BE2C (cell line): Measurements from ENCODE around the gene TMC7.

Source experiments
- DNase-seq: peaks from one replicate; pipeline ENCODE4 v3.0.0-alpha.2; 2020
- H3K27me3 ChIP-seq: fragments of 250-450 bp; sonication (Bioruptor Pico); 2 replicates; pipeline ENCODE4 v1.5.1; 2020; ENCODE audit warnings: mild to moderate bottlenecking
- H3K36me3 ChIP-seq: fragments of 250-450 bp; sonication (Bioruptor Pico); 2 replicates; pipeline ENCODE4 v1.5.1; 2020; ENCODE audit warnings: mild to moderate bottlenecking
- H3K4me1 ChIP-seq: fragments of 250-450 bp; sonication (Bioruptor Pico); 2 replicates; pipeline ENCODE4 v1.5.1; 2020
- H3K4me3 ChIP-seq: 2 replicates; pipeline ENCODE4 v1.5.1; 2011; ENCODE audit warnings: low read depth, low read length
- H3K9me3 ChIP-seq: fragments of 250-450 bp; sonication (Bioruptor Pico); 2 replicates; pipeline ENCODE4 v1.5.1; 2020
- TF ChIP-seq, protein P1 (sequence below): IDR thresholded peaks from 2 replicates; pipeline ENCODE4 v1.5.1; 2012; ENCODE audit warnings: mild to moderate bottlenecking, low read depth, low read length

Gene TMC7

DNA sequence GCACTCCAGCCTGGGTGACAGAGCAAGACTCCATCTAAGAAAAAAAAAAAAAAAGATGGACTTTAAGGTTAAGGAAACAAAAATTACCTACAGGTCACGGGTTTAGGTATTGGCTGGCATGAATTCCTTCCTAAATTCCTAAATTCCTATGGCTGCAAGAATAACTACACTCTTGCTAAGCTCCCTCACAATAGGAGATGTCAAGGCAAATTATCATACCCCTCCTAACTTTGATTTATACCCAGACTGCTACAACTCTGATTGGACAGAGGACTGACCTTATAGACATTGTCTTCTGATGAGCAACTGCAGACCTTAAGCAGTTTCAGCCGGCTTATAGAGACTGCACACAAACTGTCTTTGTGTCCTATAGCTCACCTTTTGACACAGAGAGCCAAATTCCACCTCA is 25.1 kb upstream of the TMC7 start:
- TF ChIP-seq, protein P1, sequence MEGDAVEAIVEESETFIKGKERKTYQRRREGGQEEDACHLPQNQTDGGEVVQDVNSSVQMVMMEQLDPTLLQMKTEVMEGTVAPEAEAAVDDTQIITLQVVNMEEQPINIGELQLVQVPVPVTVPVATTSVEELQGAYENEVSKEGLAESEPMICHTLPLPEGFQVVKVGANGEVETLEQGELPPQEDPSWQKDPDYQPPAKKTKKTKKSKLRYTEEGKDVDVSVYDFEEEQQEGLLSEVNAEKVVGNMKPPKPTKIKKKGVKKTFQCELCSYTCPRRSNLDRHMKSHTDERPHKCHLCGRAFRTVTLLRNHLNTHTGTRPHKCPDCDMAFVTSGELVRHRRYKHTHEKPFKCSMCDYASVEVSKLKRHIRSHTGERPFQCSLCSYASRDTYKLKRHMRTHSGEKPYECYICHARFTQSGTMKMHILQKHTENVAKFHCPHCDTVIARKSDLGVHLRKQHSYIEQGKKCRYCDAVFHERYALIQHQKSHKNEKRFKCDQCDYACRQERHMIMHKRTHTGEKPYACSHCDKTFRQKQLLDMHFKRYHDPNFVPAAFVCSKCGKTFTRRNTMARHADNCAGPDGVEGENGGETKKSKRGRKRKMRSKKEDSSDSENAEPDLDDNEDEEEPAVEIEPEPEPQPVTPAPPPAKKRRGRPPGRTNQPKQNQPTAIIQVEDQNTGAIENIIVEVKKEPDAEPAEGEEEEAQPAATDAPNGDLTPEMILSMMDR = no peak
- no peak for DNase-seq

DNA sequence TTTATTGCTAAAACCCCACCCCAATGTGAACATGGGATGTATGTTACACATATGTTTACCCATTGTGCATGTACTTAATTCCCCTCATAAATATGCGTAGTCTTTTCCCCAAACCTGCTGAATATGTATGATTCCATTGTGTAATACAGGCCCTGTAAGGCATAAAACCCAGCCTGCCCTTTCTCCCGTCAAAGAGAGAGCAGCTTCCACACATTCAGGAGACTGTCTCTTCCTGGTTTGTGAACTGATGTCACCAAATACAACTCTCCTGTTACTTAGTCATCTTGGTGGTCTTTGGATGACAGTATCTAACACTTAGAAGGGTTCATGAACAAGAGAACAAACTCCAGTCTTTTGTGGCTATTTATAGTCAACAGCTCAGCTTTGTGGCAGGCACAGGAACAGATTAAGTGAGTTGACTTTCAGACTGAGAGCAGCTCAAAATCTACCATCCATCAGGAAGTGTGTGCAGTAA is 24.7 kb upstream of the TMC7 start:
- no peak overlapping the region for H3K4me3 ChIP-seq
- H3K36me3 ChIP-seq = no peaks in the 10 kb centered on the region
- no peaks in the 10 kb centered on the region for H3K4me1 ChIP-seq
- H3K27me3 ChIP-seq = no peaks in the 10 kb centered on the region
- TF ChIP-seq, protein P1 = no peak
- no peak for DNase-seq
- H3K9me3 ChIP-seq = no peaks in the 10 kb centered on the region

More for the DNA sequence above, 25.1 kb upstream of the TMC7 start:
- no peaks in the 10 kb centered on the region for H3K36me3 ChIP-seq
- H3K4me1 ChIP-seq = no peaks in the 10 kb centered on the region
- H3K27me3 ChIP-seq = no peaks in the 10 kb centered on the region
- no peak overlapping the region for H3K4me3 ChIP-seq
- H3K9me3 ChIP-seq = no peaks in the 10 kb centered on the region

DNA sequence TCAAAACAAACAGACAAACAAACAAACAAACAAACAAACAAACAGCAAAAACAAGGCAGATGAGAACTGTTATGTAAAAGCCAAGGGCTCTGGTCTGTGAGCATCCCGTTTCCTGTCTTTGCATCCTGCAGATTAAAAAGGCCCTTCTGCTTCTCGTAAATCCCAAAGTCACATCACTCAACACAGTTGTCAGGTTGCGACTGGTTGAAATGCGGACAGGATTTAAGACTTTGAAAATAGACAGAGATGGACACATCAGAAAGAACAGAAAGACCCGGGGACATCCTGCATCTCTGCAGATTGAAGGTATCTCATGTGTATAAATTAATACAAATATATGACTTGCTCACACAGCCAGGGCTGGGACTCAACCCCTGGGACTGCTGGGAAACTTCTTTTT is 18.2 kb upstream of the TMC7 start:
- H3K4me1 ChIP-seq = no peaks in the 10 kb centered on the region
- H3K4me3 ChIP-seq = no peak overlapping the region
- no peaks in the 10 kb centered on the region for H3K9me3 ChIP-seq
- no peaks in the 10 kb centered on the region for H3K36me3 ChIP-seq
- no peak for DNase-seq
- H3K27me3 ChIP-seq = no peaks in the 10 kb centered on the region
- TF ChIP-seq, protein P1 = no peak

DNA sequence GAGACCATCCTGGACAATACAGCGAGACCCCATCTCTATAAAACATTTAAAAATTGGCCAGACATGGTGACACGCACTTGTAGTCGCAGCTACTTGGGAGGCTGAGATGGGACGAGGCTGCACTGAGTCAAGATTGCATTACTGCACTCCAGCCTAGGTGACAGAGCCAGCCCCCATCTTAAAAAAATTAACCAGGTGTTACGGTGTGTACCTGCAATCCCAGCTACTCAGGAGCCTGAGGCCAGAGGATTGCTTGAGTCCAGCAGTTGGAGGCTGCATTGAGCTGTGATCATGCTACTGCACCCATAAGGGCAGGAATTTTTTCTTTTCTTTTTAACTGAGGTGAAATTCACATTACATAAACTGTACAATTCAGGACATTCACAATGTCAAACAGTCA is 16.9 kb upstream of the TMC7 start:
- Histone ChIP-seq H3K4me3 (no peak overlapping the region), H3K4me1 (no peaks in the 10 kb centered on the region), H3K36me3 (no peaks in the 10 kb centered on the region), H3K9me3 (no peaks in the 10 kb centered on the region), H3K27me3 (no peaks in the 10 kb centered on the region)
- TF ChIP-seq, protein P1 = no peak
- DNase-seq = no peak

DNA sequence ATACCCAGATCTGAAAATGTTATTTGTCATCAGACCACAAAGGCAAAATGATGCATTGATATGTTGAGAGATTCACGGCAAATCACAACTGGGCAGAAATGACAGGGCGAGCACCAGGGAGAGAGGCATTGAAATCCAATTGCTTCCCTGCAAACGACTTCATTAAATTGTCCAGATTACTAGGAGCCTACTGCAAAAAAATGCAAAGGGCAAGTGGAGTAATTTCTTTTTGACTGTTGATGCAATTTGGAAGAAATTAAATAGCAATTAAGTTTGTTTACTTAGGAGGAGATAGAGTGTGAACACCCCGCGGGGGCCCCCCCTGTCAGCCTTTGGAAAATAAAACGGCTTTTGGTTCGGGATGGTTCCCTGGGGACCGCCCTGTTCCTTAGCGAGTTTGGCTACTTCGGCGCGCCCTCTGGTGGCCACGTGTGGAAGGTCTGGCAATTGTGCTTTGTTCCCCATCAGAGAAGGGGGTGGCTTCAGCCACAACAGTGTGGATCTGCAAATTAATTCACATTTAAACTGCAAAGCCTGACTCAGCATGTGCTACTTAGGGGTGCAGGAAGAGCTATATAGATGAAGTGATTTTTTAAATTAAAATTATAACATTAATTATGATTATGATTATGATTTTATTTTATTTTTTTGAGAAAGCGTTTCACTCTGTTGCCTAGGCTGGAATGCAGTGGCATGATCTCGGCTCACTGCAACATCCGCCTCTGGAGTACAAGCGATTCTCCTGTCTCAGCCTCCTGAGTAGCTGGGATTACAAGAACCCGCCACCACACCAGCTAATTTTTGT is 14.5 kb upstream of the TMC7 start:
- Histone ChIP-seq H3K36me3 (no peaks in the 10 kb centered on the region), H3K4me1 (no peaks in the 10 kb centered on the region), H3K9me3 (no peaks in the 10 kb centered on the region), H3K27me3 (no peaks in the 10 kb centered on the region), H3K4me3 (peak overlapping the region; percentile 64)
- TF ChIP-seq, protein P1 = peak; percentile 92
- DNase-seq = peak; percentile 90

DNA sequence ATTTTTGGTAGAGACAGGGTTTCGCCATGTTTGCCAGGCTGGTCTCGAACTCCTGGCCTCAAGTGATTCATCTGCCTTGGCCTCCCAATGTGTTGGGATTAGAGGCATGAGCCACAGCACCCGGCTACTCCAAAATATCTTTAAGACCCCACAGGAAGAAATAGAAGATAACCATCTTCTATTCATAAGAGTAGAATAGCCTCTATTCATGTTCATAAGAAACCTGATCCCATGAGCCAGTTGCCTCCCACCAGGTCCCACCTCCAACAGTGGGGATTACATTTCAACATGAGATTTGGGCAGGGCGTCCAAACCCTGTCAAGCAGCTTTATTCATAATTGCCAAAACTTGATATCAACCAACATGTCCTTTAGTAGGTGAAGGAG is 13.9 kb upstream of the TMC7 start:
- Histone ChIP-seq H3K4me3 (no peak overlapping the region), H3K4me1 (no peaks in the 10 kb centered on the region), H3K27me3 (no peaks in the 10 kb centered on the region), H3K9me3 (no peaks in the 10 kb centered on the region), H3K36me3 (no peaks in the 10 kb centered on the region)
- TF ChIP-seq, protein P1 = no peak
- no peak for DNase-seq
